H1 (cell line): Measurements from ENCODE around the gene LCNL1. TPM values are rescaled to one million over a fixed set of nuclear protein-coding genes. Genes with fewer than 3 reads are reported as not detected.
"Not testable (repeated sequence)": the region's sequence is repeated elsewhere in the genome, so short reads cannot be mapped to it uniquely, and the experiment has no call there.

Source experiments
- CTCF ChIA-PET: fragments of 300-600 bp; sonication (Branson Sonifier 250); formaldehyde crosslinking; loops from one replicate; lab custom pipeline; 2021; ENCODE audit not compliant: partially characterized antibody; lab: Charles Lee
- POLR2A ChIA-PET: fragments of 300-600 bp; sonication (Branson Sonifier 250); formaldehyde crosslinking; loops from one replicate; lab custom pipeline; 2021; ENCODE audit warnings: inconsistent platforms; ENCODE audit not compliant: partially characterized antibody; lab: Charles Lee
- DNase-seq, 2 experiments: peaks; one replicate each; pipeline versions ENCODE4 v3.0.0 to v3.0.0-alpha.2; 2010 to 2022; ENCODE audit warnings: low spot score in 2 of 2, low read depth in 1 of 2, mixed read lengths in 1 of 2
- FAIRE-seq: peaks from 2 replicates; lab custom pipeline; 2011; peaks lifted over from hg19 to GRCh38; lab: Jason Lieb, UNC
- H2AFZ ChIP-seq: 2 replicates; pipeline ENCODE4 v1.8.1; 2012; ENCODE audit warnings: low read length, inconsistent platforms
- H2AK5ac ChIP-seq: 2 replicates; pipeline ENCODE4 v1.6.1; 2013; ENCODE audit warnings: low read depth, low read length
- H2BK120ac ChIP-seq: replicated peaks from 2 replicates; pipeline ENCODE3; 2013; ENCODE audit warnings: low read depth, low read length, inconsistent platforms
- H2BK12ac ChIP-seq: 2 replicates; pipeline ENCODE4 v1.6.1; 2013; ENCODE audit warnings: low read depth, low read length
- H2BK15ac ChIP-seq: 2 replicates; pipeline ENCODE4 v1.6.1; 2013; ENCODE audit warnings: low read length
- H2BK20ac ChIP-seq: 2 replicates; pipeline ENCODE4 v1.6.1; 2013; ENCODE audit warnings: low read length
- H2BK5ac ChIP-seq: 2 replicates; pipeline ENCODE4 v1.6.1; 2013; ENCODE audit warnings: low read depth, low read length
- H3K14ac ChIP-seq: 2 replicates; pipeline ENCODE4 v1.6.1; 2013; ENCODE audit warnings: inconsistent platforms; ENCODE audit not compliant: insufficient read length
- H3K18ac ChIP-seq: 2 replicates; pipeline ENCODE4 v1.6.1; 2013; ENCODE audit warnings: low read length; ENCODE audit errors: extremely low read depth
- H3K23ac ChIP-seq: 2 replicates; pipeline ENCODE4 v1.6.1; 2013; ENCODE audit warnings: inconsistent platforms; ENCODE audit not compliant: insufficient read length
- H3K23me2 ChIP-seq: 2 replicates; pipeline ENCODE4 v1.6.1; 2013; ENCODE audit warnings: low read depth, low read length
- H3K27ac ChIP-seq: 2 replicates; pipeline ENCODE4 v1.6.1; 2011; ENCODE audit warnings: low read depth, low read length, inconsistent platforms
- H3K27me3 ChIP-seq, 4 experiments: replicated peaks in 1 of 4; 1 replicate in 1 of 4; 2 replicates in 3 of 4; pipeline versions ENCODE4 v1.6.1 to v1.8.1; 2011 to 2013; ENCODE audit warnings: low read length in 3 of 4, mild to moderate bottlenecking in 3 of 4, inconsistent platforms in 2 of 4, mixed read lengths in 2 of 4, moderate library complexity in 1 of 4; ENCODE audit not compliant: control insufficient read depth in 3 of 4, insufficient read depth in 3 of 4; ENCODE audit errors: extremely low read depth in 1 of 4
- H3K36me3 ChIP-seq, 4 experiments: 2 replicates each; pipeline versions ENCODE4 v1.6.1 to v1.8.1; 2011 to 2013; ENCODE audit warnings: mild to moderate bottlenecking in 4 of 4, low read length in 3 of 4, moderate library complexity in 2 of 4, control low read depth in 1 of 4, inconsistent platforms in 1 of 4; ENCODE audit not compliant: insufficient read depth in 4 of 4, control insufficient read depth in 2 of 4
- H3K4ac ChIP-seq: replicated peaks from 2 replicates; pipeline ENCODE3; 2013; ENCODE audit warnings: low read length, low read depth, mixed read lengths, inconsistent platforms; ENCODE audit not compliant: insufficient read length
- H3K4me1 ChIP-seq, 4 experiments: replicated peaks in 1 of 4; 1 replicate in 1 of 4; 2 replicates in 3 of 4; pipeline versions ENCODE4 v1.6.1 to v1.8.1; 2011 to 2013; ENCODE audit warnings: low read length in 3 of 4, inconsistent platforms in 2 of 4, mixed read lengths in 1 of 4; ENCODE audit not compliant: insufficient read depth in 4 of 4, control insufficient read depth in 3 of 4
- H3K4me2 ChIP-seq, 2 experiments: 2 replicates each; pipeline versions ENCODE4 v1.6.1 to v1.8.1; 2011 to 2013; ENCODE audit warnings: low read depth in 2 of 2, low read length in 2 of 2, control low read depth in 1 of 2, inconsistent platforms in 1 of 2, mild to moderate bottlenecking in 1 of 2; ENCODE audit not compliant: insufficient read depth in 1 of 2
- H3K4me3 ChIP-seq, 4 experiments: fragments of 200-600, 300-600 bp in 1 of 4; sonication (generic), shearing (Covaris generic), sonication (Bioruptor Twin) in 1 of 4; 2 replicates each; pipeline versions ENCODE4 v1.5.1 to v1.8.1; 2011 to 2016; ENCODE audit warnings: low read length in 4 of 4, low read depth in 3 of 4, control low read depth in 2 of 4, inconsistent platforms in 2 of 4, mild to moderate bottlenecking in 2 of 4, mixed read lengths in 1 of 4, moderate library complexity in 1 of 4; ENCODE audit not compliant: insufficient read depth in 2 of 4; ENCODE audit errors: extremely low read depth in 1 of 4
- H3K56ac ChIP-seq: replicated peaks from 2 replicates; pipeline ENCODE3; 2013; ENCODE audit warnings: low read depth, mild to moderate bottlenecking, mixed read lengths, low read length, inconsistent platforms; ENCODE audit not compliant: insufficient read length
- H3K79me1 ChIP-seq: 2 replicates; pipeline ENCODE4 v1.6.1; 2013; ENCODE audit warnings: low read depth, low read length, control low read depth
- H3K79me2 ChIP-seq, 2 experiments: 2 replicates each; pipeline versions ENCODE4 v1.6.1 to v1.8.1; 2012 to 2013; ENCODE audit warnings: low read length in 2 of 2, mild to moderate bottlenecking in 2 of 2, inconsistent platforms in 1 of 2; ENCODE audit not compliant: insufficient read depth in 2 of 2, control insufficient read depth in 1 of 2
- H3K9ac ChIP-seq, 4 experiments: replicated peaks in 1 of 4; 1 replicate in 1 of 4; 2 replicates in 3 of 4; pipeline versions ENCODE4 v1.6.1 to v1.8.1; 2011 to 2013; ENCODE audit warnings: low read depth in 3 of 4, low read length in 3 of 4, control low read depth in 2 of 4, mild to moderate bottlenecking in 2 of 4, moderate library complexity in 2 of 4, inconsistent platforms in 1 of 4; ENCODE audit errors: extremely low read depth in 1 of 4
- H3K9me3 ChIP-seq, 2 experiments: 2 replicates each; pipeline versions ENCODE4 v1.6.1 to v1.8.1; 2012 to 2013; ENCODE audit warnings: mild to moderate bottlenecking in 2 of 2, moderate library complexity in 2 of 2, control low read depth in 1 of 2, inconsistent platforms in 1 of 2, low read depth in 1 of 2, low read length in 1 of 2, mixed read lengths in 1 of 2; ENCODE audit not compliant: insufficient read depth in 2 of 2
- H4K20me1 ChIP-seq, 2 experiments: replicated peaks in 1 of 2; 2 replicates each; pipeline versions ENCODE3 to v1.8.1; 2011 to 2013; ENCODE audit warnings: inconsistent platforms in 2 of 2, low read length in 2 of 2, mild to moderate bottlenecking in 1 of 2; ENCODE audit not compliant: insufficient read depth in 2 of 2, control insufficient read depth in 1 of 2
- H4K5ac ChIP-seq: 2 replicates; pipeline ENCODE4 v1.6.1; 2013; ENCODE audit warnings: low read length, low read depth, mixed read lengths, inconsistent platforms; ENCODE audit not compliant: insufficient read length
- H4K8ac ChIP-seq: 2 replicates; pipeline ENCODE4 v1.8.0; 2013; ENCODE audit warnings: mild to moderate bottlenecking, moderate library complexity, low read length, inconsistent platforms; ENCODE audit not compliant: insufficient read depth; ENCODE audit errors: extremely low read depth
- H4K91ac ChIP-seq: replicated peaks from 2 replicates; pipeline ENCODE3; 2013; ENCODE audit warnings: low read length, mixed read lengths, inconsistent platforms; ENCODE audit not compliant: insufficient read length
- RAD21 ChIP-seq, 2 experiments: IDR thresholded peaks in 1 of 2; conservative IDR thresholded peaks in 1 of 2; 2 replicates each; pipeline ENCODE4 v1.6.1; 2011; ENCODE audit warnings: low read depth in 2 of 2, low read length in 2 of 2, improper control_type of control experiment in 1 of 2, inconsistent platforms in 1 of 2, mild to moderate bottlenecking in 1 of 2, moderate library complexity in 1 of 2
- WGBS, 2 experiments: shearing (Covaris generic) in 1 of 2; methylation state at CpG; one replicate each; pipeline versions ENCODE4 v1.1.6 to v1.1.7; 2013 to 2015; ENCODE audit warnings: low lambda C conversion rate in 2 of 2, mixed read lengths in 2 of 2, inconsistent platforms in 1 of 2, low coverage in 1 of 2, missing lambda C conversion rate in 1 of 2; ENCODE audit not compliant: insufficient replicate concordance in 2 of 2, insufficient coverage in 1 of 2, insufficient read length in 1 of 2; ENCODE audit errors: extremely low coverage in 1 of 2, missing lambda C conversion rate in 1 of 2; 5-methylcytosine and 5-hydroxymethylcytosine counted together
- polyA plus RNA-seq, 7 experiments: library from polyadenylated mRNA; depleted of rRNA in 3 of 7; stranded (reverse) in 5 of 7; unstranded in 2 of 7; fragments of >200 nt in 5 of 7; fragments of 200-250 nt in 2 of 7; gene quantifications; 1 replicate in 5 of 7; 2 replicates in 1 of 7; 4 replicates in 1 of 7; pipeline versions ENCODE4 v1.2.1 to v1.2.3, GENCODE V29; 2011 to 2013; ENCODE audit warnings: missing spikeins in 2 of 7, mixed read lengths in 2 of 7
- total RNA-seq: library from RNA; stranded (reverse); fragmentation: NEBNext Ultra II Directional; extraction: Animal tissue kit (Norgen Biotek cat#: 25700); gene quantifications from 2 replicates; pipeline ENCODE4 v1.2.1, GENCODE V29; 2021
- TF ChIP-seq, protein P1 (sequence below), 3 experiments: IDR thresholded peaks; 1 replicate in 2 of 3; 2 replicates in 1 of 3; pipeline versions ENCODE4 v1.5.1 to v1.6.1; 2011; ENCODE audit warnings: low read length in 3 of 3, mild to moderate bottlenecking in 3 of 3, inconsistent platforms in 2 of 3, low read depth in 1 of 3, moderate library complexity in 1 of 3; ENCODE audit not compliant: insufficient read depth in 1 of 3; ENCODE audit errors: control extremely low read depth in 1 of 3

LCNL1 gene
- total and polyA plus RNA-seq, 2 of the 8 experiments (the other 6 are each of a cell fraction or from before 2014, with no cell fraction given), result 0.11 TPM; not detected in 1

DNA sequence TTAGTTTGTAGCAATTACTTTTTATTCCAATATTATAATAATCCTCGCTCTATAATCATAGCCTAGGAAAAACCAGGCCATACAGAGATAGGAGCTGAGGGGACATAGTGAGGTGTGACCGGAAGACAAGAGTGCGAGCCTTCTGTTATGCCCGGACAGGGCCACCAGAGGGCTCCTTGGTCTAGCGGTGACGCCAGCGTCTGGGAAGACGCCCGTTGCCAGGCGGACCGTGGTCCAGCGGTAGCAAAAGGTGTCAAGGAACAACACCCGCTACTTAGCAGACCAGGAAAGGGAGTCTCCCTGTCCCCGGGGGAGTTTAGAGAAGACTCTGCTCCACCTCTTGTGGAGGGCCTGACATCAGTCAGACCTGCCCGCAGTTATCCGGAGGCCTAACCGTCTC is 21.5 kb downstream of the LCNL1 start:
- H3K18ac ChIP-seq, H3K4me3 ChIP-seq, H4K20me1 ChIP-seq, H2AFZ ChIP-seq, H4K5ac ChIP-seq, H3K27me3 ChIP-seq, H4K91ac ChIP-seq, H3K23ac ChIP-seq, H3K23me2 ChIP-seq, H2BK120ac ChIP-seq, H3K27ac ChIP-seq, H3K56ac ChIP-seq, POLR2A ChIA-PET, FAIRE-seq, H3K79me1 ChIP-seq, H4K8ac ChIP-seq, H3K4me1 ChIP-seq, H2BK15ac ChIP-seq, H2BK12ac ChIP-seq, H3K4me2 ChIP-seq, H2AK5ac ChIP-seq, H3K9ac ChIP-seq, H3K79me2 ChIP-seq, H3K14ac ChIP-seq, H2BK5ac ChIP-seq, H3K4ac ChIP-seq, H2BK20ac ChIP-seq, H3K36me3 ChIP-seq: not testable (repeated sequence)
- peak in 1 of 2 experiments; percentile 75 for DNase-seq
- 53% methylated on average over 17 of the region's 17 CpGs; no CpG with 5 or more reads in 1 of the 2 experiments for WGBS, 2 experiments
- CTCF ChIA-PET, result interaction anchor here (0.7 to 3.5 kb wide), 12 partner anchors 11 to 200 kb away, joined by 3 to 19 read pairs (median 4); no protein-coding TSS in a partner anchor
- TF ChIP-seq RAD21 (IDR thresholded peaks at IDR 0.05 in 1 of 2, conservative IDR thresholded peaks at IDR 0.05 in 1 of 2; ENCODE audit: low read depth in 2 of 2, low read length in 2 of 2), result peak; percentile 24 to 26; a peak in 2 of 4 replicates
- TF ChIP-seq, protein P1, sequence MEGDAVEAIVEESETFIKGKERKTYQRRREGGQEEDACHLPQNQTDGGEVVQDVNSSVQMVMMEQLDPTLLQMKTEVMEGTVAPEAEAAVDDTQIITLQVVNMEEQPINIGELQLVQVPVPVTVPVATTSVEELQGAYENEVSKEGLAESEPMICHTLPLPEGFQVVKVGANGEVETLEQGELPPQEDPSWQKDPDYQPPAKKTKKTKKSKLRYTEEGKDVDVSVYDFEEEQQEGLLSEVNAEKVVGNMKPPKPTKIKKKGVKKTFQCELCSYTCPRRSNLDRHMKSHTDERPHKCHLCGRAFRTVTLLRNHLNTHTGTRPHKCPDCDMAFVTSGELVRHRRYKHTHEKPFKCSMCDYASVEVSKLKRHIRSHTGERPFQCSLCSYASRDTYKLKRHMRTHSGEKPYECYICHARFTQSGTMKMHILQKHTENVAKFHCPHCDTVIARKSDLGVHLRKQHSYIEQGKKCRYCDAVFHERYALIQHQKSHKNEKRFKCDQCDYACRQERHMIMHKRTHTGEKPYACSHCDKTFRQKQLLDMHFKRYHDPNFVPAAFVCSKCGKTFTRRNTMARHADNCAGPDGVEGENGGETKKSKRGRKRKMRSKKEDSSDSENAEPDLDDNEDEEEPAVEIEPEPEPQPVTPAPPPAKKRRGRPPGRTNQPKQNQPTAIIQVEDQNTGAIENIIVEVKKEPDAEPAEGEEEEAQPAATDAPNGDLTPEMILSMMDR (IDR thresholded peaks at IDR 0.05; ENCODE audit: control extremely low read depth in 1 of 3, insufficient read depth in 1 of 3, low read depth in 1 of 3, low read length in 3 of 3), result peak in 2 of 3 experiments; percentile 26 to 30; a peak in 2 of 4 replicates
- peaks cover 0 to 10% of the 10 kb centered on the region in 2 experiments; a peak in 1 of 4 replicates for H3K9me3 ChIP-seq
